Pancreas (tissue), 10 donors: Measurements from ENCODE around the gene FASLG. TPM values are rescaled to one million over a fixed set of nuclear protein-coding genes. Genes with fewer than 3 reads are reported as not detected.

Experiments
- ATAC-seq, 4 donors: fragments of 200-7000 bp; cut with Tn5 transposase; one replicate each; pipeline versions ENCODE4 v1.8.0 to v1.9.1; 2020; ENCODE audit warnings: mild to moderate bottlenecking in 4 of 4, moderate library complexity in 4 of 4
- DNase-seq, 6 donors: peaks; one replicate each; pipeline ENCODE4 v3.0.0-alpha.2; 2020
- FAIRE-seq: peaks from 2 replicates; lab custom pipeline; 2012; peaks lifted over from hg19 to GRCh38; lab: Jason Lieb, UNC
- H3K27ac ChIP-seq, 4 donors: fragments of 200-600 bp; sonication (generic); 1 replicate in 3 of 4; 2 replicates in 1 of 4; pipeline versions ENCODE4 v1.5.0 to v1.8.0; 2020
- H3K27me3 ChIP-seq, 4 donors: fragments of 200-600 bp; one replicate each; pipeline ENCODE4 v1.8.0; 2021
- H3K36me3 ChIP-seq, 3 donors: fragments of 200-600 bp; sonication (generic) in 1 of 3; one replicate each; pipeline versions ENCODE4 v1.5.0 to v1.8.0; 2020 to 2021
- H3K4me1 ChIP-seq, 3 donors: fragments of 200-600 bp; one replicate each; pipeline ENCODE4 v1.8.0; 2021
- H3K4me3 ChIP-seq, 4 donors: fragments of 200-600 bp; sonication (generic) in 2 of 4; one replicate each; pipeline versions ENCODE4 v1.5.0 to v1.8.0; 2020 to 2021
- H3K9me3 ChIP-seq, 4 donors: fragments of 200-600 bp; one replicate each; pipeline ENCODE4 v1.8.0; 2021
- CTCF ChIP-seq, 4 donors: fragments of 200-600 bp; sonication (generic) in 3 of 4; IDR thresholded peaks; one replicate each; pipeline versions ENCODE4 v1.5.0 to v1.8.0; 2021; ENCODE audit warnings: antibody characterized with exemption in 4 of 4
- WGBS, 2 donors: extraction: QIAGEN DNeasy Blood & Tissue Kit; methylation state at CpG; one replicate each; pipeline ENCODE4 v1.1.7; 2013; 5-methylcytosine and 5-hydroxymethylcytosine counted together
- intact Hi-C, 3 donors: fragments of 100-400 bp; cut with DNase I; formaldehyde crosslinking; loops; one replicate each; pipeline versions ENCODE4 v1.11.1 to v1.14.2; 2022
- polyA plus RNA-seq, 2 donors: library from polyadenylated mRNA; stranded (reverse); fragments of 200-250 nt; gene quantifications; one replicate each; pipeline ENCODE4 v1.2.3, GENCODE V29; 2013
- total RNA-seq, 6 donors: library from RNA; stranded (reverse); fragmentation: NEBNext Ultra II Directional in 4 of 6; extraction: Animal tissue kit (Norgen Biotek cat#: 25700) in 4 of 6; gene quantifications; one replicate each; pipeline versions ENCODE4 v1.2.1 to v1.2.4, GENCODE V29; 2021 to 2023
- donor health status: healthy with polysubstance abuse.
- donor health status: DM: no; HTN: no; CAD: no; lungs with moderate emphysema.
- donor health status: DM: no; HTN: no; CAD: no.
- donor health status: control.
- donor health status: control.
- donor health status: Bipolar disorder and iron deficiency.
- donor health status: DM: yes; HTN: yes; CAD: no.
- donor health status: DM: no; HTN: no; CAD: no.
- donor health status: DM: no; HTN: no; CAD: no.
- donor health status: DM: yes; HTN: yes; CAD: no.

Gene FASLG
- total and polyA plus RNA-seq, 8 donors = 0.06 to 0.37 (median 0.16) TPM; not detected in 3

- no peak overlapping the region for H3K4me3 ChIP-seq
- no peaks in the 10 kb centered on the region for H3K27me3 ChIP-seq
- intact Hi-C loops = no loop called here
- H3K27ac ChIP-seq = no peak overlapping the region
- no peak for DNase-seq
- H3K9me3 ChIP-seq = no peaks in the 10 kb centered on the region
- no peak for FAIRE-seq
- ATAC-seq = no peak
- no peak for TF ChIP-seq CTCF (IDR thresholded peaks at IDR 0.05)
- WGBS, 2 donors = 72 to 74% methylated on average over 3 of the region's 3 CpGs
- H3K36me3 ChIP-seq = no peaks in the 10 kb centered on the region
- H3K4me1 ChIP-seq = no peaks in the 10 kb centered on the region
Measured at GRCh38 chr1:172627702-172628101, 31.2 kb upstream of the FASLG start.

GRCh38 chr1:172628401-172628800 lies 30.5 kb upstream of the FASLG start:
- Histone ChIP-seq H3K4me1 (no peaks in the 10 kb centered on the region), H3K27me3 (no peaks in the 10 kb centered on the region), H3K27ac (no peak overlapping the region), H3K9me3 (no peaks in the 10 kb centered on the region), H3K36me3 (no peaks in the 10 kb centered on the region), H3K4me3 (no peak overlapping the region)
- 86 to 90% methylated on average over 4 of the region's 4 CpGs for WGBS, 2 donors
- no peak for ATAC-seq
- intact Hi-C loops = no loop called here
- TF ChIP-seq CTCF (IDR thresholded peaks at IDR 0.05) = no peak
- FAIRE-seq = no peak
- DNase-seq = no peak

- TF ChIP-seq CTCF (IDR thresholded peaks at IDR 0.05) = no peak
- Histone ChIP-seq H3K27ac (no peak overlapping the region), H3K9me3 (no peaks in the 10 kb centered on the region), H3K27me3 (no peaks in the 10 kb centered on the region), H3K4me1 (no peaks in the 10 kb centered on the region), H3K4me3 (no peak overlapping the region), H3K36me3 (no peaks in the 10 kb centered on the region)
- intact Hi-C loops = no loop called here
- FAIRE-seq = no peak
- DNase-seq = no peak
- no peak for ATAC-seq
- WGBS, 2 donors = 84 to 87% methylated on average over 2 of the region's 2 CpGs
Measured at GRCh38 chr1:172629170-172629569, 29.7 kb upstream of the FASLG start.

- H3K27me3 ChIP-seq = no peaks in the 10 kb centered on the region
- no peak for ATAC-seq
- H3K4me1 ChIP-seq = no peaks in the 10 kb centered on the region
- WGBS, 2 donors = 94 to 100% methylated on average over 2 of the region's 2 CpGs
- H3K36me3 ChIP-seq = no peaks in the 10 kb centered on the region
- no peak for TF ChIP-seq CTCF (IDR thresholded peaks at IDR 0.05)
- H3K9me3 ChIP-seq = no peaks in the 10 kb centered on the region
- no peak for FAIRE-seq
- H3K27ac ChIP-seq = no peak overlapping the region
- intact Hi-C loops = no loop called here
- no peak for DNase-seq
- no peak overlapping the region for H3K4me3 ChIP-seq
Measured at GRCh38 chr1:172629638-172630037, 29.3 kb upstream of the FASLG start.

- FAIRE-seq (no peak), DNase-seq (no peak), ATAC-seq (no peak)
- no peak for TF ChIP-seq CTCF (IDR thresholded peaks at IDR 0.05)
- 83 to 91% methylated on average over 11 of the region's 11 CpGs for WGBS, 2 donors
- Histone ChIP-seq H3K36me3 (no peaks in the 10 kb centered on the region), H3K9me3 (no peaks in the 10 kb centered on the region), H3K4me1 (no peaks in the 10 kb centered on the region), H3K27me3 (no peaks in the 10 kb centered on the region), H3K27ac (no peak overlapping the region), H3K4me3 (no peak overlapping the region)
- intact Hi-C loops = no loop called here
Measured at GRCh38 chr1:172630056-172630818, 28.7 kb upstream of the FASLG start.
